Measurements from ENCODE around the gene CTDP1. TPM values are rescaled to one million over a fixed set of nuclear protein-coding genes. Genes with fewer than 3 reads are reported as not detected.

CTDP1 gene
- polyA plus RNA-seq, 1 experiment, result 12.9 TPM

DNA sequence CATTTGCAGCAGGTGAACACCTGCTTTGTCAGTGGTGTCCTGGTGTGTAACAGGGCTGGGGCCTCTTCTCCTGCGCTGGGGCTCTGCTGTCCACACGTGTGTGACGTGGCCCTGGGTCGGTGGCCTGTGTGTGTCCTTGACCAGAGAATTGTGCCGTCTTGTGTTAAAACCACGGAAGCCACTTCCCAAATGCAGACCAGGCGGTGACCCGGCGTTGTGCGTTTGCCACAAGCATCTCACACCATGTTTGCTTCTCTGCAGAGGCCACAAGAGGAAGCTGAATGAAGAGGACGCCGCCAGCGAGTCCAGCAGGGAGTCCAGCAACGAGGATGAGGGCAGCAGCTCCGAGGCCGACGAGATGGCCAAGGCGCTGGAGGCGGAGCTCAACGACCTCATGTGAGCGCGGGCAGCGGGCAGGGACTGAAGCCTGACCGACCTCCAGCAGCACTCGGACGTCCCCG, 73.8 kb downstream of the CTDP1 start:
- Histone ChIP-seq H3K4me3 (ENCODE audit: low read depth, low read length) (no peak overlapping the region), H3K36me3 (ENCODE audit: control insufficient read depth, insufficient read depth, low read length) (peaks cover 12% of the 10 kb centered on the region), H3K27me3 (ENCODE audit: control insufficient read depth, insufficient read depth, low read length) (no peaks in the 10 kb centered on the region)
- ChIA-PET POLR2A (no interaction called here), CTCF (interaction anchor here (1.1 kb wide), 1 partner anchor 16 kb away, joined by 3 read pairs; no protein-coding TSS in a partner anchor)
- TF ChIP-seq, protein P1, sequence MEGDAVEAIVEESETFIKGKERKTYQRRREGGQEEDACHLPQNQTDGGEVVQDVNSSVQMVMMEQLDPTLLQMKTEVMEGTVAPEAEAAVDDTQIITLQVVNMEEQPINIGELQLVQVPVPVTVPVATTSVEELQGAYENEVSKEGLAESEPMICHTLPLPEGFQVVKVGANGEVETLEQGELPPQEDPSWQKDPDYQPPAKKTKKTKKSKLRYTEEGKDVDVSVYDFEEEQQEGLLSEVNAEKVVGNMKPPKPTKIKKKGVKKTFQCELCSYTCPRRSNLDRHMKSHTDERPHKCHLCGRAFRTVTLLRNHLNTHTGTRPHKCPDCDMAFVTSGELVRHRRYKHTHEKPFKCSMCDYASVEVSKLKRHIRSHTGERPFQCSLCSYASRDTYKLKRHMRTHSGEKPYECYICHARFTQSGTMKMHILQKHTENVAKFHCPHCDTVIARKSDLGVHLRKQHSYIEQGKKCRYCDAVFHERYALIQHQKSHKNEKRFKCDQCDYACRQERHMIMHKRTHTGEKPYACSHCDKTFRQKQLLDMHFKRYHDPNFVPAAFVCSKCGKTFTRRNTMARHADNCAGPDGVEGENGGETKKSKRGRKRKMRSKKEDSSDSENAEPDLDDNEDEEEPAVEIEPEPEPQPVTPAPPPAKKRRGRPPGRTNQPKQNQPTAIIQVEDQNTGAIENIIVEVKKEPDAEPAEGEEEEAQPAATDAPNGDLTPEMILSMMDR (IDR thresholded peaks at IDR 0.05; ENCODE audit: insufficient read depth, low read depth, low read length), result no peak
- DNase-seq (ENCODE audit: low read depth), result no peak

DNA sequence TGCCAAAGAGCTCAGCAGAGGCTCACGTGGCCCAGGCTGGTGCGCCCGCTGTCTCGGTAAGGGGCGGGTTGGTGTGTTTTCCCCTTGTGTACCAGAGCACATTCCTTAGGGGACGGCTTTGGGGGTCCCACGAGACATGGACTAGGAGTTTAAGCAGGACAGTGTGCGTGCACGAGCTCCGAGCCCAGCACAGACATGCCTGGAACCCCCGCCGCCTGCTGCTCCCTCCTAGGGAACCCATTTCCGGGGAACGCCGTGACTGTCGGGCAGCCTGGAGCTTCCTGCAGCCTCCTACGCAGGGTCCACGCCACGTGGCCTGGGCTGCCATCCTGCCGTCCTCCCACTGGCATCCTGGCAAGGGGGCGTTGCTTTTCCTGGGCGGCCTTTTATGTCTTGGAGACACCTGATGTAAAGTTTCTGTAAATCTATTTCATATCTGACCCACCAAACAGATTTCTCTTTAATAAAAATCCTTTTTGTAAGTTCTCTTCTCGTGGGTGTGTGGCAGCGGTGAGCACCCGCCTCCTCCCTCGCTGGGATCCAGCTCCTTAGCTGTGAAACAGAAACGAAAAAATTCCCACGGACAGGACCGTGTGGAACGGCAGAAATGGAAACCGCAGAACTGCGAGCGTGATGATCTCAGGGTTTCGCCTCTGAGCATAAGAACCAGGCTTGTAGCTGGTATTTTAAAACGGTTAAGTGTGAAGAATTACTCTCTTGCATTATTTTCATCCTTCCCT, 74.6 kb downstream of the CTDP1 start:
- ChIA-PET CTCF (interaction anchor here (1.1 to 1.2 kb wide), 2 partner anchors 10 to 17 kb away, joined by 3 read pairs; no protein-coding TSS in a partner anchor), POLR2A (no interaction called here)
- TF ChIP-seq, protein P1 (IDR thresholded peaks at IDR 0.05; ENCODE audit: insufficient read depth, low read depth, low read length), result no peak
- Histone ChIP-seq H3K27me3 (ENCODE audit: control insufficient read depth, insufficient read depth, low read length) (no peaks in the 10 kb centered on the region), H3K4me3 (ENCODE audit: low read depth, low read length) (no peak overlapping the region), H3K36me3 (ENCODE audit: control insufficient read depth, insufficient read depth, low read length) (peaks cover 9% of the 10 kb centered on the region)
- DNase-seq (ENCODE audit: low read depth), result no peak

DNA sequence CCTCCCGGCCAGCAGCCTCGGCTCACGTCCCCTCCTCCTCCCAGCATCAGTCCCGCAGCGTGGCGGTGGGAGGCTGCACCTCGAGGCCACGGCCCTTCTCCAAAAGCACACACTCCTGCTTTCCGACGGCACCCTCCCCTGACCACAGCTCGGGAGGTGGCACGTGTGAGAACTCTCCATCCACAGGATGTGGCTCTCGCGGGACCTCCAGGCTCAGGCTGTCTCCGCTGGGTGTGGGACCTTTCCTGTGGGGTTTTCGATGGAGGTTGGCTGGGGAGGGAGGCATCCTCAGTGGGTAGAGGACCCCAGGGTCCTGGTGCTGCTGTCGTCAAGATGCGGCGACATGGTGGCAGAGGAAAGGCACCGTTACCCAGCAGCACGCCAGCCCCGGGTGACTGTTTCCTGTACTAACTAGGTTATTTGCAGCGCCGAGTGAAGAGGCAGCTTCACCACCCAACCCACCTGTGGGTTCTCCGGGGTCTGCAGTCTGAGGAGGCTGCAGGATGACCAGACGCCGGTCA, 75.3 kb downstream of the CTDP1 start:
- peaks cover 9% of the 10 kb centered on the region for H3K36me3 ChIP-seq (ENCODE audit: control insufficient read depth, insufficient read depth, low read length)
- DNase-seq (ENCODE audit: low read depth), result no peak
- no peaks in the 10 kb centered on the region for H3K27me3 ChIP-seq (ENCODE audit: control insufficient read depth, insufficient read depth, low read length)
- TF ChIP-seq, protein P1 (IDR thresholded peaks at IDR 0.05; ENCODE audit: insufficient read depth, low read depth, low read length), result no peak
- H3K4me3 ChIP-seq (ENCODE audit: low read depth, low read length), result no peak overlapping the region
- ChIA-PET POLR2A (no interaction called here), CTCF (interaction anchor here (1.2 kb wide), 1 partner anchor 11 kb away, joined by 3 read pairs; no protein-coding TSS in a partner anchor)

DNA sequence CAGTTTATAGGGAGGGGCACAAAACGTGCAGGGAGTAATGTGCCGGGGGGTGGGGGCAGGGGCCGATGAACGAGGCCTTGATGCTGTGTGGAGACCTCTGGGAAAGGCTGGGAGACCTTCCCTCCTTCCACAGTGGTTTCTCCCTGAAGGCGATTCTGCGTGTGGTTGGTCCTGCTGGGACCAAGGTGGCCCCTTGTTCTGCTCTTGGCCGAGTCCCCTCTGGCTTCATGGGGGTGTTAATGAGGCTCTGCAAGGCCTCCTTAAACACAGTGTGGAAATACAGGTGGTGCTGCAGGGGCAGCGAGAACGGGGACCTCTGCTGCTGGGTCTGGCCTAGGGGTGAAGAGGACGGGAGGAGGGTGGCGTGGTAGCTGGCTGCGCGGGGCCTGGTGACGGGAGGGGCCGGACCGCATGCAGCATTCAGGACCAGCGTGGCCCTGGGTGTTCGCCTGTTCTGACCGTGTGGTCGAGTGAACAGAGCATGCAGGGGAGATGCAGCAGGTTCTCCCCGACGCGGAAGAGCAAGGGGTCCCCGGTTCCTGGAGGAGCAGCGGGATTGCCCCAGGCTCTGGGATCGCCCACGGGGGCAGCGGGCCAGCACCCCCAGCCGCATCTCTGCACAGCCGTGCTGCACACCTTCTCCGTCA, 76.0 kb downstream of the CTDP1 start:
- ChIA-PET CTCF (no interaction called here), POLR2A (no interaction called here)
- TF ChIP-seq, protein P1 (IDR thresholded peaks at IDR 0.05; ENCODE audit: insufficient read depth, low read depth, low read length), result no peak
- peaks cover 9% of the 10 kb centered on the region for H3K36me3 ChIP-seq (ENCODE audit: control insufficient read depth, insufficient read depth, low read length)
- no peaks in the 10 kb centered on the region for H3K27me3 ChIP-seq (ENCODE audit: control insufficient read depth, insufficient read depth, low read length)
- DNase-seq (ENCODE audit: low read depth), result no peak
- no peak overlapping the region for H3K4me3 ChIP-seq (ENCODE audit: low read depth, low read length)

DNA sequence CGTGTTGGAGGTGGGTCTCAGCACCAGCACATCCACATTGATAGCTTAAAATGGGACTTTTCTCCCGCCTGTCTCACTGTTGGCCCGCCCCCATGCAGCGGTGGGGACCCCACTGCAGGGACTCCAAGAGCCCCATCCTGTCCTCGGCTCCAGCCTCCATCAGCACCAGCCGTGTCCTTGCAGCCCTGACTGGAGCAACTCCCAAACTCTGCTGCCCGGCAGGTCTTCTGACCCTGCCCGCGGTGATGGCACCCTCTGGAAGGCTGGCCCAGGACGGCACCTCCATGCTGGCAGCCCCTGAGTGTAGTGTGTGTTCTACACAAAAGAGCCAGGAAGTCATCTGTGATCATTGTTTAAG, 76.5 kb downstream of the CTDP1 start:
- CTCF ChIA-PET, result no interaction called here
- Histone ChIP-seq H3K4me3 (ENCODE audit: low read depth, low read length) (no peak overlapping the region), H3K27me3 (ENCODE audit: control insufficient read depth, insufficient read depth, low read length) (no peaks in the 10 kb centered on the region), H3K36me3 (ENCODE audit: control insufficient read depth, insufficient read depth, low read length) (peaks cover 9% of the 10 kb centered on the region)
- DNase-seq (ENCODE audit: low read depth), result no peak
- POLR2A ChIA-PET, result no interaction called here
- TF ChIP-seq, protein P1 (IDR thresholded peaks at IDR 0.05; ENCODE audit: insufficient read depth, low read depth, low read length), result no peak
